Stomach (tissue), 9 donors: ENCODE data around the gene SEC11C. TPM values are rescaled to one million over a fixed set of nuclear protein-coding genes. Genes with fewer than 3 reads are reported as not detected.

Experiments used
- DNase-seq, 2 donors: peaks; one replicate each; pipeline versions ENCODE4 v3.0.0 to v3.0.0-alpha.2; 2013 to 2019
- H3K27ac ChIP-seq, 5 donors: fragments of 200-600 bp in 4 of 5; sonication (generic) in 4 of 5; one replicate each; pipeline ENCODE4 v1.5.1; 2013 to 2019; ENCODE audit warnings: mild to moderate bottlenecking in 1 of 5, moderate library complexity in 1 of 5
- H3K27me3 ChIP-seq, 3 donors: fragments of 200-600 bp; sonication (generic); one replicate each; pipeline ENCODE4 v1.5.1; 2017 to 2019; ENCODE audit warnings: mixed run types in 1 of 3
- H3K36me3 ChIP-seq, 4 donors: fragments of 200-600 bp; sonication (generic); 1 replicate in 3 of 4; 2 replicates in 1 of 4; pipeline ENCODE4 v1.5.1; 2016 to 2019
- H3K4me1 ChIP-seq, 4 donors: fragments of 200-600 bp; sonication (generic); one replicate each; pipeline ENCODE4 v1.5.1; 2016 to 2019
- H3K4me3 ChIP-seq, 4 donors: fragments of 200-600 bp; sonication (generic) in 3 of 4; one replicate each; pipeline ENCODE4 v1.5.1; 2016 to 2019; ENCODE audit warnings: mild to moderate bottlenecking in 1 of 4
- H3K9me3 ChIP-seq, 4 donors: fragments of 200-600 bp; sonication (generic); one replicate each; pipeline ENCODE4 v1.5.1; 2016 to 2019
- EP300 ChIP-seq: sonication (generic); formaldehyde crosslinking; IDR thresholded peaks from one replicate; pipeline ENCODE4 v1.6.1; 2017; ENCODE audit warnings: antibody characterized with exemption
- POLR2A ChIP-seq, 4 donors: fragments of 450-650 bp; IDR thresholded peaks; one replicate each; pipeline ENCODE4 v1.6.1; 2016; ENCODE audit warnings: antibody characterized with exemption in 4 of 4, control low read depth in 2 of 4, mild to moderate bottlenecking in 1 of 4, moderate library complexity in 1 of 4
- POLR2AphosphoS5 ChIP-seq, 3 donors: sonication (generic); formaldehyde crosslinking; IDR thresholded peaks; one replicate each; pipeline ENCODE4 v1.6.1; 2016; ENCODE audit warnings: antibody characterized with exemption in 3 of 3
- WGBS, 5 donors: extraction: QIAGEN DNeasy Blood & Tissue Kit in 3 of 5; methylation state at CpG; one replicate each; pipeline versions ENCODE4 v1.1.5 to v1.1.7; 2013 to 2018; 5-methylcytosine and 5-hydroxymethylcytosine counted together
- intact Hi-C: fragments of 100-400 bp; cut with DNase I; formaldehyde crosslinking; loops from one replicate; pipeline ENCODE4 v1.15.1; 2023; ENCODE audit warnings: low total_unique reads
- polyA plus RNA-seq, 3 donors: library from polyadenylated mRNA; stranded (reverse); fragments of 200-250 nt; gene quantifications; one replicate each; pipeline ENCODE4 v1.2.3, GENCODE V29; 2013
- total RNA-seq, 5 donors: library from RNA; depleted of rRNA; stranded (reverse); fragments of >200 nt; gene quantifications; one replicate each; pipeline versions ENCODE4 v1.1.0 to v1.2.3, GENCODE V29; 2014 to 2016
- TF ChIP-seq, protein P1 (sequence below), 7 experiments: fragments of 450-650 bp in 4 of 7; fragments of 200-600 bp in 3 of 7; sonication (generic) in 3 of 7; IDR thresholded peaks; one replicate each; pipeline ENCODE4 v1.5.1; 2016 to 2019; ENCODE audit warnings: antibody characterized with exemption in 7 of 7, control low read depth in 2 of 7, mild to moderate bottlenecking in 1 of 7
- donor health status: healthy with polysubstance abuse.
- donor health status: Bipolar disorder and iron deficiency.
- donor health status: healthy.

The SEC11C gene
- total and polyA plus RNA-seq, 8 donors: 3.1 to 83.2 (median 52.6) TPM

DNA sequence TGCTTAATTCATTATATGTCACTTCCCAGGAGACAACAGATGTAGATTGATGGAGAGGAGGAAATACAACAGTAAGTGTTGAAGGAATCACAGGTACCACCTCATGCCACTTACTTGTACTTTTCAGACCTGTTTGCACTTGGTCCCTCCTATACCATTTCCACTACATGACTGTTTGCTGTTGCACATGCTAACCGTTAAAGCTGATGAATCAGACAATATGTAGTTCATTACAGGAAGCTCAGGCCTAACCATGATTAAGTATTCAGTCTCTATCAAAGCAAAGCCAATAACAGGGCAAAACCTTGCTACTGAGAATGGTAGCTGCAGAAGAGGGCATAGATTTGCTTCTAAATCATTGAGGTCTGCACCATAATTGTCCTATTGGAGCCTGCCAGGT is 50.1 kb downstream of the SEC11C start:
- no peak overlapping the region for H3K4me3 ChIP-seq
- H3K27ac ChIP-seq: no peak overlapping the region
- 59 to 83% (median 72%) methylated on average over 1 of the region's 1 CpG for WGBS, 5 donors
- TF ChIP-seq, protein P1, sequence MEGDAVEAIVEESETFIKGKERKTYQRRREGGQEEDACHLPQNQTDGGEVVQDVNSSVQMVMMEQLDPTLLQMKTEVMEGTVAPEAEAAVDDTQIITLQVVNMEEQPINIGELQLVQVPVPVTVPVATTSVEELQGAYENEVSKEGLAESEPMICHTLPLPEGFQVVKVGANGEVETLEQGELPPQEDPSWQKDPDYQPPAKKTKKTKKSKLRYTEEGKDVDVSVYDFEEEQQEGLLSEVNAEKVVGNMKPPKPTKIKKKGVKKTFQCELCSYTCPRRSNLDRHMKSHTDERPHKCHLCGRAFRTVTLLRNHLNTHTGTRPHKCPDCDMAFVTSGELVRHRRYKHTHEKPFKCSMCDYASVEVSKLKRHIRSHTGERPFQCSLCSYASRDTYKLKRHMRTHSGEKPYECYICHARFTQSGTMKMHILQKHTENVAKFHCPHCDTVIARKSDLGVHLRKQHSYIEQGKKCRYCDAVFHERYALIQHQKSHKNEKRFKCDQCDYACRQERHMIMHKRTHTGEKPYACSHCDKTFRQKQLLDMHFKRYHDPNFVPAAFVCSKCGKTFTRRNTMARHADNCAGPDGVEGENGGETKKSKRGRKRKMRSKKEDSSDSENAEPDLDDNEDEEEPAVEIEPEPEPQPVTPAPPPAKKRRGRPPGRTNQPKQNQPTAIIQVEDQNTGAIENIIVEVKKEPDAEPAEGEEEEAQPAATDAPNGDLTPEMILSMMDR (IDR thresholded peaks at IDR 0.05): no peak
- TF ChIP-seq EP300 (no peak), POLR2A (IDR thresholded peaks at IDR 0.05) (no peak), POLR2AphosphoS5 (IDR thresholded peaks at IDR 0.05) (no peak)
- H3K36me3 ChIP-seq: no peaks in the 10 kb centered on the region
- DNase-seq: no peak
- intact Hi-C loops: no loop called here
- H3K4me1 ChIP-seq: no peaks in the 10 kb centered on the region
- no peaks in the 10 kb centered on the region for H3K27me3 ChIP-seq
- H3K9me3 ChIP-seq: no peaks in the 10 kb centered on the region

DNA sequence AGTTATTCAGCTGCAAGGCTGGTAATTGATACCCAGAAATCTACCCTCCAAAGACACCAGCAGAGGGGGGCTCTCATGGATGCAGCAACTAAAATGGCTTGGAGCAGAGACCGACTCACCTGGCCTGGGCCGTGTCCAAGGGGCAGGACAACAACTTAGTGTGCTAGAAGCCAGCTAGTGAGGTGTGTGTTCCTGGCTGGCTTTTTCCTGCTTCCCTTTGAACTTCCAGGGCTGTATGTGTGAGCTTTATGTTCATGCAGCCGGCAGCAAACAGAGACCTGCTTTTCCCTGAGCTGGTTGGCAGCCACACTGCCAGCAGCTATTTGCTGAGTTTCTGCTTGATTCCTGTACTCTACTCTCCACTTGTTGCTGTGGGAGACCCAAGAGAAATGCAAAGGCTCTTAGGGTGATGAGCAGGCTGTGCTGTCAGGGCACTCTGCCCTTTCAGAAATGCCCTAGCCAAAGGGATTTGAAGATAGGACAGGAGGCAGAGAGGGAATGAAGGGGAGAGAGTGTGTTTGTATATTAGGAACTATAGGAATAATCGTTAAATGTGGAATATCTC is 56.6 kb downstream of the SEC11C start:
- no peaks in the 10 kb centered on the region for H3K9me3 ChIP-seq
- intact Hi-C loops: no loop called here
- H3K27me3 ChIP-seq: peaks cover 0 to 4% (median 0%) of the 10 kb centered on the region in 3 donors
- DNase-seq: peak in 1 of 2 donors; percentile 6
- H3K36me3 ChIP-seq: no peaks in the 10 kb centered on the region
- TF ChIP-seq, protein P1 (IDR thresholded peaks at IDR 0.05): no peak
- TF ChIP-seq POLR2A (IDR thresholded peaks at IDR 0.05) (no peak), POLR2AphosphoS5 (IDR thresholded peaks at IDR 0.05) (no peak), EP300 (no peak)
- 39 to 68% (median 50%) methylated on average over 2 to 4 of the region's 4 CpGs for WGBS, 5 donors
- H3K4me1 ChIP-seq: no peaks in the 10 kb centered on the region
- no peak overlapping the region for H3K4me3 ChIP-seq
- H3K27ac ChIP-seq: no peak overlapping the region

DNA sequence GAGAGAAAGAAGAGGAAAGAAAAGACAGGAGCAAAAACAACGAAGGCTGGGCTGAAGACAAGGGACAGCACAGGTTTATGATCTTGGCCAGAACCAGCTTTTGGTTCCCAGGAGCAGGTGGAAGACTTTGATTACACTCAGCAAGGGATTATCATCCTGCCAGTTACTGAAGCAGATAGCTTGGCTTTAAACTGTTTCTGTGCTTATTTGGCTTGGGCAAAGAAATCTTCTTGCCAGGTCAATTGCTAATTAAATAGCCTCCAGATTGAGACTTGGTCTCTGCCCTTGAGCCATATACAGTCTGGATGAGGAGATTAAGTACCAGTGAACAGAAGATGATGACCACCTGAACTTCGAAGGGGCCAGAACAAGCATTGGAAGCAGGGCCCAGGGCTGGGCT is 58.0 kb downstream of the SEC11C start:
- 46 to 64% (median 55%) methylated on average over 2 of the region's 2 CpGs for WGBS, 5 donors

DNA sequence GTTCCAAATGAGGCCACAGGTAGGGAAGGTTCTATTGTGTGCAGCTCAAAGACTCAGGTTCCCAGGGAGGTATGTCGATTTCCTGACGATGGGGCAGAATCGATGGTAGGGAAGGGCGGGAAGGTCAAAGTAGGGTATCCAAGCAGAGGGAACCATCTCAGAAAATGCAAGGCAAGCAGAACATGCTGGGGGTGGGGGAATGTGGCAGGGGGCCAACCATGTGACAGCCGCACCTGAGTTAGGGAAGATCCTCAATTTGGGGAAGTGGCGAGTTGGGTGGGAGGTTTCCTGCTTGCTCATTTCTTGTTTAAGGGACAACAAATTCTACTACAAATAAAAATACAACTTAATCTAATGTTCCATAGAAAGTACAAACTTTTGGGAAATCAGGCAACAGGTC is 58.5 kb downstream of the SEC11C start:
- TF ChIP-seq POLR2AphosphoS5 (IDR thresholded peaks at IDR 0.05) (no peak), POLR2A (IDR thresholded peaks at IDR 0.05) (no peak)
- Histone ChIP-seq H3K4me1 (no peaks in the 10 kb centered on the region), H3K27me3 (peaks cover 0 to 4% (median 0%) of the 10 kb centered on the region in 3 donors), H3K4me3 (no peak overlapping the region), H3K9me3 (no peaks in the 10 kb centered on the region), H3K36me3 (no peaks in the 10 kb centered on the region), H3K27ac (no peak overlapping the region)
- WGBS, 5 donors: 85 to 93% (median 90%) methylated on average over 6 of the region's 6 CpGs
- DNase-seq: no peak
- intact Hi-C loops: no loop called here

More for the DNA sequence above, 58.0 kb downstream of the SEC11C start:
- TF ChIP-seq POLR2AphosphoS5 (IDR thresholded peaks at IDR 0.05) (no peak), POLR2A (IDR thresholded peaks at IDR 0.05) (no peak), EP300 (no peak)
- TF ChIP-seq, protein P1 (IDR thresholded peaks at IDR 0.05): no peak
- H3K4me1 ChIP-seq: no peaks in the 10 kb centered on the region
- H3K27me3 ChIP-seq: peaks cover 0 to 4% (median 0%) of the 10 kb centered on the region in 3 donors
- H3K27ac ChIP-seq: no peak overlapping the region
- intact Hi-C loops: no loop called here
- no peaks in the 10 kb centered on the region for H3K36me3 ChIP-seq
- no peak overlapping the region for H3K4me3 ChIP-seq
- no peaks in the 10 kb centered on the region for H3K9me3 ChIP-seq
- DNase-seq: no peak

DNA sequence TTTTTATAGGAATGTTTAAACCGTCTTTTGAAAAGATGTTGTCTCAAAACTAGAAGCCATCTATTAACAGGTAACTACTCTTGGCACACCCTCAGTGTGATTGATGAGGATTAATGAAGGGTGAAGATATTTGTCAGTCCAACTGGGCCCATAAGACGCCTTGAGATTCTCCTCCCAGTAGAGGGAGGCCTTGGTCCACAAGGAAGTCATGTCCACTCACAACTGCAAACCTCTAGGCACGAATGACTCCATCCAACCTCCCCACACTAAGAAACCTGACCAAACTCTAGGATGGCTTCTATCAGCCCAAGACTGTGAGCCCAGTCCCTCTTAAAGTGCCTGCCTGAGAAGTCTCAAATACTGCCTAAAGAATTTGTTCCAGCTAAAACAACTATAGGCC is 61.1 kb downstream of the SEC11C start:
- WGBS, 5 donors: 78 to 87% (median 81%) methylated on average over 3 of the region's 3 CpGs
- no peak for DNase-seq
- H3K36me3 ChIP-seq: no peaks in the 10 kb centered on the region

More for the DNA sequence above, 61.1 kb downstream of the SEC11C start:
- Histone ChIP-seq H3K4me3 (no peak overlapping the region), H3K4me1 (no peaks in the 10 kb centered on the region), H3K27me3 (peaks cover 0 to 4% (median 0%) of the 10 kb centered on the region in 3 donors), H3K9me3 (no peaks in the 10 kb centered on the region), H3K27ac (no peak overlapping the region)
- intact Hi-C loops: no loop called here
- TF ChIP-seq POLR2A (IDR thresholded peaks at IDR 0.05) (no peak), EP300 (no peak), POLR2AphosphoS5 (IDR thresholded peaks at IDR 0.05) (no peak)
- TF ChIP-seq, protein P1 (IDR thresholded peaks at IDR 0.05): no peak
